Measurements from ENCODE around the gene ASTN2. TPM values are rescaled to one million over a fixed set of nuclear protein-coding genes. Genes with fewer than 3 reads are reported as not detected.

ASTN2 gene
- total and polyA plus RNA-seq, 9 of the 15 experiments (the other 6 are each of a cell fraction or from before 2014, with no cell fraction given): 0.56 to 3.5 (median 1.9) TPM

GRCh38 chr9:116422119-116422979 is 992.5 kb downstream of the ASTN2 start (continued):
- no peak for TF ChIP-seq ZBTB33 (CRISPR knock-in tag; IDR thresholded peaks at IDR 0.05)
- TF ChIP-seq ZFX (CRISPR knock-in tag; IDR thresholded peaks at IDR 0.05): no peak
- TF ChIP-seq MBD2 (IDR thresholded peaks at IDR 0.05; ENCODE audit: borderline replicate concordance, low read depth): no peak
- TF ChIP-seq EP400 (IDR thresholded peaks at IDR 0.05): peak; percentile 61; the same call in 1 of the 2 replicates
- no peak for TF ChIP-seq CCAR2 (IDR thresholded peaks at IDR 0.05; ENCODE audit: low read depth, low read length)
- no peak for TF ChIP-seq MAFK (IDR thresholded peaks at IDR 0.05; ENCODE audit: low read length)
- TF ChIP-seq ZBTB43 (CRISPR knock-in tag; IDR thresholded peaks at IDR 0.05): 0 out of 2 replicates have a peak, but pooled peaks have one; percentile 64
- no peak for TF ChIP-seq PTBP1 (IDR thresholded peaks at IDR 0.05; ENCODE audit: low read depth, low read length)
- TF ChIP-seq ELF2 (CRISPR knock-in tag; IDR thresholded peaks at IDR 0.05): no peak
- TF ChIP-seq LARP7 (IDR thresholded peaks at IDR 0.05): no peak
- no peak for TF ChIP-seq PKNOX1 (IDR thresholded peaks at IDR 0.05)
- no peak for TF ChIP-seq MXI1 (IDR thresholded peaks at IDR 0.05; ENCODE audit: low read depth, low read length)
- no peak for TF ChIP-seq ZNF407 (IDR thresholded peaks at IDR 0.05; ENCODE audit: low read depth)

Data from K562 (cell line).